ENCODE data around the gene B4GALT1. TPM values are rescaled to one million over a fixed set of nuclear protein-coding genes. Genes with fewer than 3 reads are reported as not detected.

Gene B4GALT1
- total RNA-seq, 4 donors from 2014 or later = 42.3 to 60.4 (median 47.9) TPM

DNA sequence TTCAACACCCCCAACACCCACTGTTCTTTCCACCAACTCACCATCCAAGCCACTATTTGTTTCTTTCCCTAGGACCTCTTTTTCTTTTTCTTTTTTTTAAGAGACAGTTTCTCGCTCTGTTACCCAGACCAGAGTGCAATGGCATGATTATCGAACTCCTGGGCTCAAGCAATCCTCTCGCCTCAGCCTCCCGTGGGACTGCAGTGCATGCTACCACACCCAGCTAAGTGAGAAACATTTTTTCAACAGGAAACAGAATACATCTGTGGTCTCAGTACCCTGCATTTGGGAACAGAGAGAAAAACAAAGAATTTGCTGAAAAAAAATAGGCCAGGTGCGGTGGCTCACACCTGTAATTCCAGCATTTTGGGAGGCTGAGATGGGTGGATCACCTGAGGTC lies 24.6 kb downstream of the B4GALT1 start:
- Histone ChIP-seq H3K9me3 (no peaks in the 10 kb centered on the region), H3K36me3 (peaks cover 0 to 7% (median 0%) of the 10 kb centered on the region in 3 donors), H3K4me1 (peaks cover 27 to 97% (median 68%) of the 10 kb centered on the region in 3 donors), H3K27ac (no peak overlapping the region), H3K27me3 (no peaks in the 10 kb centered on the region), H3K4me3 (no peak overlapping the region)
- WGBS, 2 donors = 73 to 87% methylated on average over 5 of the region's 5 CpGs
- no peak for DNase-seq
- intact Hi-C loops (cut with DNase I) = no loop called here
- TF ChIP-seq, protein P1, sequence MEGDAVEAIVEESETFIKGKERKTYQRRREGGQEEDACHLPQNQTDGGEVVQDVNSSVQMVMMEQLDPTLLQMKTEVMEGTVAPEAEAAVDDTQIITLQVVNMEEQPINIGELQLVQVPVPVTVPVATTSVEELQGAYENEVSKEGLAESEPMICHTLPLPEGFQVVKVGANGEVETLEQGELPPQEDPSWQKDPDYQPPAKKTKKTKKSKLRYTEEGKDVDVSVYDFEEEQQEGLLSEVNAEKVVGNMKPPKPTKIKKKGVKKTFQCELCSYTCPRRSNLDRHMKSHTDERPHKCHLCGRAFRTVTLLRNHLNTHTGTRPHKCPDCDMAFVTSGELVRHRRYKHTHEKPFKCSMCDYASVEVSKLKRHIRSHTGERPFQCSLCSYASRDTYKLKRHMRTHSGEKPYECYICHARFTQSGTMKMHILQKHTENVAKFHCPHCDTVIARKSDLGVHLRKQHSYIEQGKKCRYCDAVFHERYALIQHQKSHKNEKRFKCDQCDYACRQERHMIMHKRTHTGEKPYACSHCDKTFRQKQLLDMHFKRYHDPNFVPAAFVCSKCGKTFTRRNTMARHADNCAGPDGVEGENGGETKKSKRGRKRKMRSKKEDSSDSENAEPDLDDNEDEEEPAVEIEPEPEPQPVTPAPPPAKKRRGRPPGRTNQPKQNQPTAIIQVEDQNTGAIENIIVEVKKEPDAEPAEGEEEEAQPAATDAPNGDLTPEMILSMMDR (IDR thresholded peaks at IDR 0.05) = no peak
- TF ChIP-seq POLR2A (IDR thresholded peaks at IDR 0.05) = no peak

DNA sequence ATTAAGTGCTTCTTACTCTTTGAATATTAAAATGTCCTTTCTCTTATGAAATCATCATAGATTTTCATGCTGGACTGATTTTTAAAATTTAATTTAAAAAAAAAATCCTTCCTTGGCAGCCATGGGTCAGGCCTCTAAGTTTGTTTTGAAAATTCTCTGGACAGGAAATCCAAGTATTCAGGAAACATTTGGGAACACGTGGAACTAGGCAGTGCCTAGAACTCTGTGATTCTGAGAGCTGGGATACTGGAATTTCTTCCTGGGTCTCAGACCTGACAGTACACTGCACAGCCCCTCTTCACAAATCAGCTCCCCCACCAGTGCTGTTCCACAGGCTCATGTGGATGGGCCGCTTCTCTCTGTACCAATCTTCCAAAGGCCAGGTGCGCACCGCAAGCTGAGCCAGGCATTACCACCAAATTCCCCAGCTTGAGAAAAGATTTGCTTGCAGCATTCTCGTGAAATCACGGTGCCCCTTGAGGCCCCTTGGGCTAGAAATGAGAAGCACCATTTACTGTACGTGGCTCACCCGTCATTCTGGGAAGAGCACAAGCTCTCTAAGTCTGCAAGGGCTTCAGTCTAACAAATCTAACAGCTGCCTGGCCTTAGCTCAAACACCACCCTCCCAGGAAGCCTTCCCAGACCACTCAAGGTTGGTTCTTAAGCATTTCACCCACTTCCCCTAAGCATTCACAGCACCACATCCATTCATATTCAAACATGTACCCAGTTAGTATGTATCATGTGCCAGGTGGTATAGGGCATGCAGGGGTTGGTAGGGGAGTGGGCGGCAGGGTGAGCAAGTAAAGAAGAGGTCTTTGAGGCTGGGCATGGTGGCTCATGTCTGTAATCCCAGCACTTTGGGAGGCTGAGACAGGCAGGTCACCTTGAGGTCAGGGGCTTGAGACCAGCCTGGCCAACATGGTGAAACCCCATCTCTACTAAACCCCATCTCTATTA lies 26.5 kb downstream of the B4GALT1 start:
- H3K27ac ChIP-seq = peak overlapping the region; percentile 48 to 73 (median 67)
- peaks cover 44 to 99% (median 81%) of the 10 kb centered on the region in 3 donors for H3K4me1 ChIP-seq
- intact Hi-C loops (cut with DNase I) = no loop called here
- H3K27me3 ChIP-seq = no peaks in the 10 kb centered on the region
- no peak for DNase-seq
- WGBS, 2 donors = 59 to 79% methylated on average over 9 of the region's 9 CpGs
- no peak overlapping the region for H3K4me3 ChIP-seq
- TF ChIP-seq POLR2A (IDR thresholded peaks at IDR 0.05) = no peak
- TF ChIP-seq, protein P1 (IDR thresholded peaks at IDR 0.05) = no peak
- H3K9me3 ChIP-seq = no peaks in the 10 kb centered on the region
- no peaks in the 10 kb centered on the region for H3K36me3 ChIP-seq

DNA sequence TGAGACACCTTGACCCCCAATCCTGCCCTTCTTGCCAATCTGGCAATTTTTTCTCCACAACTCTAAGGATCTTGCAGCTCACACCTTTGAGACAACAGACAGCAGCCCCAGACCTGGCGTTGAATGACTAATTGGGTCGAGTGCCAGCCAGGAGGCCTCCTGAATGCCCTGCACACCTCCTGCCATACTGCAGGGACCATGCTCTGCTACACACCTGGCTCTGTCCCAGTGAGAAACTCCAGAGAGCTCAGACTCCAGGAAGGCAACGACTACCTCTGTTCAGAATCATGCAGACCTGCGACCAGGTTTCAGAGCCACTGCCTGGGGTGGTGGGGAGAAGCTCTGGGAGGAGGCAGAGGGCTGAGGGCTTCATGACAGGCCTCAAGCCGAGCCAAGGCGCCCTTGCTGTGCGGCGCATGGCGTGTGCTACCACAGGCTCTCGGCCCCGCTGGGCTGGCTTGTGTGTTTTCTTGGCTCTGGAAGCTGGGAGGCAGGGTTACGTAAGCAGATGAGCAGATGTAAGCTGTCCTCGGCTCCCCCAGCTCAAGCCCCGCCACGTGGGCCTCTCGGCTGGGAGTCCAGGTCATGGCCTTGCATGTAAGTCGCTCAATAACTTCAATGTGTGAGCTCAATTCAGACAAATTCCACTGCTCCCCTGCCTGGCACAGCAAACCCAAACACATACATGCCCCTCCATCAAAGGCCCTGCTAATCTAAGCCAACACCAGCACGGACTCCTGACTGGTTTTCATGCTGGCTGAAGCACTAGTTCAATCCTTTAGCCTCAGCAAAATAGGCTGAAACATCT lies 27.5 kb downstream of the B4GALT1 start:
- TF ChIP-seq, protein P1 (IDR thresholded peaks at IDR 0.05) = no peak
- no peak for TF ChIP-seq POLR2A (IDR thresholded peaks at IDR 0.05)
- Histone ChIP-seq H3K27me3 (no peaks in the 10 kb centered on the region), H3K4me1 (peaks cover 47 to 98% (median 77%) of the 10 kb centered on the region in 3 donors), H3K36me3 (peaks cover 0 to 9% (median 0%) of the 10 kb centered on the region in 3 donors), H3K27ac (peak overlapping the region; percentile 48 to 73 (median 67)), H3K4me3 (peak overlapping the region in 1 of 4 donors; percentile 14), H3K9me3 (no peaks in the 10 kb centered on the region)
- 45 to 53% methylated on average over 4 to 9 of the region's 18 CpGs for WGBS, 2 donors
- intact Hi-C loops (cut with DNase I) = no loop called here
- DNase-seq = no peak

DNA sequence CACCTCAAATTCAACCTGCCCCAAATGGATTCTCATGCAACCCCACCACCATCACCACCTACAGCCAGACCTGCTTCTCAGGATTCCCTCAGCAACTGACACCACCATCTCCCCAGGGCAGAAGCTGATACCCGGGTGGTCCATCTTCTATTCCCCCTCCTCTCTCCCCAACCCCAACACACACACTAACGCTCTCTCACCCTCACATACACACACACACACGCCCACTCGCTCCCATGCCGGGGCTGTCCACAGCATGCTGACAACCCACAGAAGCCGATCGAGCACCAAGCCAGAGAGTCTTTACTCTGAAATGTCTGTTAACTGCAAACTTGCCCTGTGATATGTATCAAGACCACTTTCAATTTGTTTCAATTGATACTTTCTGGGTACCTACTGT lies 28.4 kb downstream of the B4GALT1 start:
- no peak overlapping the region for H3K4me3 ChIP-seq
- no peak for DNase-seq
- no peaks in the 10 kb centered on the region for H3K9me3 ChIP-seq
- no peak for TF ChIP-seq POLR2A (IDR thresholded peaks at IDR 0.05)
- TF ChIP-seq, protein P1 (IDR thresholded peaks at IDR 0.05) = no peak
- intact Hi-C loops (cut with DNase I) = no loop called here
- 94 to 95% methylated on average over 7 of the region's 7 CpGs for WGBS, 2 donors
- no peaks in the 10 kb centered on the region for H3K27me3 ChIP-seq
- peaks cover 3 to 17% (median 3%) of the 10 kb centered on the region in 3 donors for H3K36me3 ChIP-seq
- H3K27ac ChIP-seq = peak overlapping the region in 2 of 4 donors; percentile 72 to 73
- peaks cover 47 to 98% (median 70%) of the 10 kb centered on the region in 3 donors for H3K4me1 ChIP-seq
